HG03442 (cell line): Measurements from ENCODE around the gene GTF2B.
"Not testable (repeated sequence)": the region's sequence is repeated elsewhere in the genome, so short reads cannot be mapped to it uniquely, and the experiment has no call there.

Source experiments
- ATAC-seq: cut with Tn5 transposase; IDR thresholded peaks from one replicate; pipeline ENCODE4 v1.9.1; 2021; ENCODE audit warnings: mild to moderate bottlenecking, moderate library complexity; ENCODE audit not compliant: unreplicated experiment

The GTF2B gene

DNA sequence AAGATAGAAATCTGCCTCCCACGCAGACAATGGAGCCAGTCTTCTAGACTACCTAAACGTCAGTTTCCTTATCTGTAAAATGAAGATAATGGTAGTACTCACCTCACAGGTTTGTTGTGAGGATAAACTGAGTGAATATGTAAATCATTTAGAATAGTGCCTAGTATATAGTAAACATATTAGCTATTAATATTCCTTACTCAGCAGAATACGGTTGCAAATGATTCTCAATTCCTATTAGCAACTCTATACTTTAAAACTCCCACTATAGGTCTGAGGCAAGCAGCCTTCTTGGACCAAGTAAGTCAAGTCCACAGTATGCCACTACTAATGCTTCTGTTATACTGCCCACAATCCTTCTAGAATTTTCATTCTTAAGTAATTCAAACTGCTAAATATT, 5.4 kb downstream of the GTF2B start:
- no peak for ATAC-seq

DNA sequence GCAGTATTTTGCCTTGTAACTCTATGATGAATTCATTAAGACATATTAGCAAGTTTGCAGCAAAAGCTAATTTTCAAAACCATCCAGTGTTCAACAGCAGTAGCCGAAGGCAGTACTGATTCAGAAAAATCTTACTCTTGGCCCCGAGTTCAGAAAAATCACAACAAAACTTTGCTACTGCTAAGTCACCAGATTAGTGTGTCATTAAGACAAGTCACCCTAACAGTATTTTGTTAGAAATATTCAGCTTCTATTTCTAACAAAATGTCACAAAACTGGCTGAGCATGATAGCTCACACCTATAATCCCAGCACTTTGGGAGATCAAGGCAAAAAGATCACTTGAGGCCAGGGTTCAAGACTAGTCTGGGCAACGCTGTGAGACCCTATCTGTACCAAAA, 8.2 kb downstream of the GTF2B start:
- ATAC-seq, result no peak

DNA sequence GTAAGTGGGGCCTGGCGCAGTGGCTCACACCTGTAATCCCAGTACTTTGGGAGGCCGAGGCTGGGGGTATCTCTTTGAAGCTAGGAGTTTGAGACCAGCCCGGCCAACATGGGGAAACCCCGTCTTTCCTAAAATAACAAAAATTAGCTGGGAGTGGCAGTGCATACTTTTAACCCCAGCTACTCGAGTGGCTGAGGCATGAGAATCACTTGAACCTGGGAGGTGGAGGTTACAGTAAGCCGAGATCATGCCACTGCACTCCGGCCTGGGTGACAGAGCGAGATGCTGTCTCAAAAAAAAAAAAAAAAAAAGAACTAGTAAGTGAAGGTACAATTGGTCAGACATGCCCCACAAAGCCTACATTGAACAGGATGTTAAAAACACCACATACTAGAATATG, 10.7 kb downstream of the GTF2B start:
- ATAC-seq, result not testable (repeated sequence)

DNA sequence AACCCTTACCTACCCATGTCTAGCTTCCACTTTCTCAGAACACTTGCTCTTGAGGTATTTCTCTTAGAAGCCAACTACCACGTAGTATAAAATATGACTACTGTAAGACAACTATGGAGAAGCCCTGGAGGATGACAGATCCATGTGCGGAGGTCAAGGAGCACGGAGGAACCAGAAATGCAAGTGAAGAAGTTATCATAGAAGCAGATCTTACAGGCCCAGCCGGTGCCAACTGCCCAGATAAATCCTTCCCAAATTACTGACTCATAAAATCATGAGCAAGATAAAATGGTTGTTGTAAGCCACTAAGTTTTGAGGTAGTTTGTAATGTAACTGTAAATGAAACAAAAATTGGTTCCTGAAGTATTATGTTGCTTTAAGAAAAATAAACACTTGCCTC, 12.6 kb downstream of the GTF2B start:
- no peak for ATAC-seq

DNA sequence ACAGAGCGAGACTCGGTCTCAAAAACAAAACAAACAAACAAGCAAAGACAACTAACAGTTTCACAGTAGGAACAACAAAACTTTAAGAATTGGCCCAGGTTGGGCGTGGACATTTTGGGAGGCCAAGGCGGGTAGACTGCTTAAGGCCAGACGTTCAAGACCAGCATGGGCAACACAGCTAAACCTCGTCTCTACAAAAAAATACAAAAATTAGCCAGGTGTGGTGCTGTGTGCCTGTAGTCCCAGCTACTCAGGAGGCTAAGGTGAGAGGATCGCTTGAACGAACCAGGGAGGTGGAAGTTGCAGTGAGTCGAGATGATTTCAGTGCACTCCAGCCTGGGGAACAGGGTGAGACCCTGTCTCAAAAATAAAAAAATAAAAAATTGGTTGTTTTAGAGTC, 13.5 kb downstream of the GTF2B start:
- ATAC-seq, result no peak

DNA sequence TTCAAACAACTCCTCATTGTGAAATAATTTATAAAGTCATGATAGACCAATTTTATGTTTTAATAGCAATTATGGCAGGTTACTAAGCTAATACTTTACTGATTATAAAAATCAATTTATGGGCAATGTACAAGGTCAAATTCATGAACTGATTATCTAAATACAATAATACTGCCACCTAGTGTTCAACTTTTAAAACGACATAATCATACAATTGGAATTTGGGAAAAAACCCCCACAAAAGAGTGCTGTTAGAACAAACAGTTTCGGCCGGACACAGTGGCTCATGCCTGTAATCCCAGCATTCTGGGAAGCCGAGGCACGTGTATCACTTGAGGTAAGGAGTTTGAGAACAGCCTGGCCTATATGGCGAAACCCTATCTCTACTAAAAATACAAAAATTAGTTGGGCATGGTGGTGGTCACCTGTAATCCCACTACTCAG, 14.0 kb downstream of the GTF2B start:
- ATAC-seq, result no peak

DNA sequence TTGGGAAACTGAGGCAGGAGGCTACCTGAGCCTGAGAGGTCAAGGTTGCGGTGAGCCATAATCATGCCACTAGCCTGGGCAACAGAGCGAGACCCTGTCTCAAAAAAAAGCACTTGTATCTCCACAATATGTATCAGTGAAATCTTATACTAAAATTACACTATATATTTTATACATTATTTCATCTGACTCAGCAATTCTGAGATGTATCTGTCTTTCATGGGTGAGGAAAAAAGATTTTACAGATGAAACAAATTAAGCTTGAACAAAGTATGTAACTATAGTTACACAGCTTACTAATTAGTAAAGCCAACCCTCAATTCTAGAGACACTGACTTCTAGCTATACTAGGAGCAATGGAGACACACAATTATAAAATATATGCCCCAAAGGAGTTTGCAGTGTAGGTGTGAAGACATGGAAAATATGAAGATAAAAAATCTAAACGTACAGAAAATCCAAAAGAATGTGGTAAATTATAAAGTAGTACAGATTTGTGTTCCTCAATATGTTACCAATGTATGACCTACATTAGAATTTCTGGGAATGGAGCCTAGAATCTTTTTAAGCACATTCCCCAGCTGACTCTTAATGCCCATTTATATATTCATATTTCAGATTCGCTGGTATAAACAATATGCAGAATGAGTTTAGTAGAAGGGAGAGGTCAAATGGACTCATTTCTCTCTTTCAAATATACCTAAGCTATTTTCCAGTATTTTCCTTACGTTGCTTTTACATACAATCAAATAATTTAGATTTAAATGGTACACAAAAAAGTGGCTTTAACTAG, 14.6 kb downstream of the GTF2B start:
- ATAC-seq, result no peak

DNA sequence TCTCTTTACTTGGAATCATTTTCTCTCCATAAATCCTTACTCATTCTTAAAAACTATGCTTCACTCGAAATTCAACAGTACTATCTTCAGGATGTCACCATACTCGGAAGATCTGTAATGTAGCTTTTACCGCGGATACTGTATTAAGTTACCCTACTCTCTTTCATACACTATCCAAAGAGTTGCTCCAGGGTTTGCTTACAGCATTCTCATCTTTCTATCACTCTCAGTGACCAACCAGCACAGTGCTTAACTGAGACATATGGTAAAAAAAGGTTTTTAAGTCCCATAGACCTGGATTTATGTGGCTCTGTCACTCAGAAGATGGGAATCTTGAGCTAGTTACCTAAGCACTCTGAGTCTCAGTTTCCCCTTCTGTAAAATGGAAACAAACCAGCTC, 15.8 kb downstream of the GTF2B start:
- no peak for ATAC-seq

DNA sequence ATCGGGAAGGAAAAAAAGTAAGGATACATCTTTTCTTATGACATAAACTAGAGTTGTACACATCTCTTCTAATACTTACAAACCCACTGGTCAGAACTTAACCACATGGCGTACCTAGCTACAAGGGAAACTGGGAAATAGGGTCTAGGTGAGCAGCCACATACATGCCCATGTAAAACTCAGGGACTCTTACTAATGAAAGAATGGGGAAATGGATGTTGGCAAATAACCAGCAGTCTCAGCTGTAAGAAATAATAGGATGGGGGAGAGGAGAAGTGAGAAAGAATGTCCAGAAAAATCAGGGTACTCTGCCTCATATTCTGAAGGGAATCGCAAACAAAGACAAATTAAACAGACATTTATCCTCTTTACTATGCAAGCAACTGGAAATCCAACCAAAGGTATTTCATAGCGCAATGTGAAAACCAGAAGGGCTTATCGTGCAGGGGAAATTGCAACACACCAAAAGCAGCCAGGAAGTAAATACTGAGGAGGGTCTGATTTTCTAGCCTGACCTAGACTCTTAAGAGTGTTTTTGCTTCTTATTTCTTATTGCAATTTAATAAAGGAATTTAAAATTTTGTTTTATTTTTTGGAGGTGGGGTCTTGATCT, 17.5 kb downstream of the GTF2B start:
- no peak for ATAC-seq

DNA sequence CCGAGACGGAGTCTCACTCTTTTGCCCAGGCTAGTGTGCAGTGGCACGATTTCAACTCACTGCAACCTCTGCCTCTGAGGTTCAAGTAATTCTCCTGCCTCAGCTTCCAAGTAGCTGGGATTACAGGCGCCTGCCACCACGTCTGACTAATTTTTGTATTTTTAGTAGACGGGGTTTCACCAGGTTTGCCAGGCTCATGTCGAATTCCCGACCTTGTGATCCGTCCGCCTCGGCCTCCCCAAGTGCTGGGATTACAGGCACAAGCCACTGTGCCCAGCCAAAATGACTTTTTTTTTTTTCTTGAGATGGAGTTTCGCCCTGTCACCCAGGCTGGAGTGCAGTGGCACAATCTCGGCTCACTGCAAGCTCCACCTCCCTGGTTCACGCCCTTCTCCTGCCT, 21.7 kb downstream of the GTF2B start:
- ATAC-seq, result not testable (repeated sequence)

DNA sequence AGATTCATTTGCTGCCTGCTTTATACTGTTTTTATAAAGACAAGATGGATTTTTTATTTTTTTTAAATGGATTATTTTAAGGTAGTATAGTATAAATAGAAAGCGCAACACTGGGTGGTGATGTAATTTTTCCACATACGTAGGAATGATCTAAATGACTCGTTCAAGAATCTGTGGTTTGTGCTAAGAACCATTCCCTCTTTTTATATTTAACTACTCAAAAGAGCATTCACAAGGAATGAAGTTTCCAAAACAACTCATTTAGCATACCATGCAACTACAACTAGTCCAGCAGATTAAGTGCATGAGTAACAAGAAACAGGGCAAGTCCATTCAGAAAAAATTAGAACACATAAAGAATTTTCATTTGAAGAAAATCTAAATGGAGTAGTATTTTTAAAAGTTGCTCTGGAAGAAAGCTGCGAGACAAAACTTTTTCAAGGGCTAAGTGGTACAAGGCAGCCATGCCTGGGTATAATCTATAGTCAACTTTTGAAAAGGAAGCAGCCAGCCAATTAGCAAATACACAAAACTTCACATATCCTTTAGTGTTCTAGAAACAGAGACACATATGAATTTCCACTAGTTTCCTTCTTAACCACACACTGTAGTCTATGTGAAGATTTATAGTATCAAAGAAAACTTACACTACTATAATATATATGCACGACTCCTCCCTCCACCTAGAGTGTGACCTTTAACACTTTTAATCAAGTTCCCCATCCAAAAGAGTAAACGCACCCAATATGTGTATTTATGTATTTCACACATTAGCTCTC, 23.4 kb downstream of the GTF2B start:
- peak; percentile 47 for ATAC-seq

DNA sequence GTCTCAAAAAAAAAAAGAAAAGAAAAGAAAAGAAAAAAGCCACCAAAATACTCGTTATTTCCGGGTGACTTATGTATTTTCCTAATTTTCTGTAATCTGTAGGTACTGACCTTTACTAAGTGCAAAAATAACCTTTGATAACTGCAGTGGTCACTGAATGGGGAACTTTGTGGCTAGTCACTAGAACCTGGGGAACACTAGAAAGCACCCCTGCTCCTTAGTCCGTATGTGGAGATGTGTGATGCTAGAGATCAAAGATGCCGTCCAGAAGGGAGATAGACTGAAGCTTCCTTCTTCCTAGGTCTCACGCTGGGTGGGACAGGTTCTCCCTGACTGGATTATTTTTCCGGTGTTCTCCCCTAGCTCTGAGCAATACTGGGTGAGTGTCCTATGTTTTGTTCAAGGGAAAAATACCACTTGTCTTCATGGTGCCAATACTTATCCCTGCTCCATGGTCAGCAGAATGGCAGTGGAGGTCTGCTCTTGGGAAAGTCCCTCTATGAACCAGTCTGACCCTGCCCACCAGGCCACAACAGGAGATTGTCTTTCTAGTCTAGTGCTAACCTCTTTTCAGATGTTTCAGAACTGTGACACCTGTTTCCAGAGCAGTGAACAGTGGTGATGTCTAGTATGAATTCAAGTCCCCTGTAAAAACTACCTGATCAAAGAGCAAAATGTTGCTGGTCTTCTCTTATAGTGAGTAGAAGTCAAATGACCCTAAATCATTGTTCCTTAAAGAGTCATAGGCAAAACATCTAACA, 39.9 kb downstream of the GTF2B start:
- no peak for ATAC-seq

DNA sequence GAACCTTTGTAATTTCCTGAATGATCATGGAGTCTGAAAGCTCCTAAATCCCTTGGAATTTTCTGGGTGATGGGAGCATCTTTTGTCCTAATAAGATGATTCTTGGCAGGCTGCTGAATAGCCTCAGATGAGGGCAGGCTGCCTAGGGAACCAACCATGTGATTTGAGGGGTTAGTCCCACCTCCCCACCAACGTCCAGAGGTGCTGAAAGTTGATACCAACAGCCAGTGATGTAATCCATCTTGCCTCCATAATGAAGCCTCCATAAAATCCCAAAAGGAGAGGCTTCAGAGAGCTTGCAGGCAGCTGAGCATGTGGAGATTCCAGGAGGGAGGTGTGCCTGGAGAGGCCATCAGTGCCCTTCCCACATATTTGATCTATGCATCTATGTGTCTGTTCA, 43.7 kb downstream of the GTF2B start:
- no peak for ATAC-seq

DNA sequence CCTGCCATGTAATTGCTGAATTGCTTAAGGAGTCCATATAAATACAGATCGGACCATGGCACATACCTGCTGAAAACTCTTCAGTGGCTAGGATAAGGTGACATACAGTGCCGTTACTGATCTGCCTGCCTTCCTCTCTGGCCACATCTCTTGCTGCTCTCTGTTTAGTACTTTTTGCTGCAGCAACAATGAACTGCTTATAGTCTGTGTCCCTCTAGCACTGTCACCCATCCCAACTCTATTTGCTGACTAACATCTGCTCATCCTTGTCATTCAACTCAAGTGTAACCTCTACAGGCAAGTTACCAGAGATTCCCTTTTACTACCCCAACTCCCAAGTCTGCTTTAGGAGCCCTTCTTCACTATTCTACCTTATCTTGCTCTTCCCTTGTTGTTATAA, 65.6 kb downstream of the GTF2B start:
- no peak for ATAC-seq

DNA sequence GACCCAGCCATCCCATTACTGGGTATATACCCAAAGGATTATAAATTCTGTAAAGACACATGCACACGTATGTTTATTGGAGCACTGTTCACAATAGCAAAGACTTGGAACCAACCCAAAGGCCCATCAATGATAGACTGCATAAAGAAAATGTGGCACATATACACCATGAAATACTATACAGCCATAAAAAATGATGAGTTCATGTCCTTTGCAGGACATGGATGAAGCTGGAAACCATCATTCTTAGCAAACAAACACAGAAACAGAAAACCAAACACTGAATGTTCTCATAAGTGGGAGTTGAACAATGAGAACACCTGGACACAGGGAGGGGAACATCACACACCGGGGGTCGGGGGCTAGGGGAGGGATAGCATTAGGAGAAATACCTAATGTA, 71.7 kb downstream of the GTF2B start:
- ATAC-seq, result not testable (repeated sequence)

DNA sequence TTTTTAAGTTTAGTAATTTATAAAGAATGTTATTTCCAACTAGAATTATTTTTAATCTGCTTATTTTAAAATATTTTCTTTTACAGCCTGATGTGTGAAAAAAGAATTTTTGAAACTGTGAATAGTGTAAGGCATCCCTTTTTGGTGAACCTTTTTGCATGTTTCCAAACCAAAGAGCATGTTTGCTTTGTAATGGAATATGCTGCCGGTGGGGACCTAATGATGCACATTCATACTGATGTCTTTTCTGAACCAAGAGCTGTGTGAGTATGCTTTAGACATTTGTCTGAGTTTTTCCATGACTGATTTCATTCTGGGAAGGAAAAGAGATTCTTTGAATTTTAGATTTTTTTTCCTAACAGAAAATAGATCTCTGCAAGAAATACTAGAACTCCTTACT, 77.9 kb downstream of the GTF2B start:
- no peak for ATAC-seq

DNA sequence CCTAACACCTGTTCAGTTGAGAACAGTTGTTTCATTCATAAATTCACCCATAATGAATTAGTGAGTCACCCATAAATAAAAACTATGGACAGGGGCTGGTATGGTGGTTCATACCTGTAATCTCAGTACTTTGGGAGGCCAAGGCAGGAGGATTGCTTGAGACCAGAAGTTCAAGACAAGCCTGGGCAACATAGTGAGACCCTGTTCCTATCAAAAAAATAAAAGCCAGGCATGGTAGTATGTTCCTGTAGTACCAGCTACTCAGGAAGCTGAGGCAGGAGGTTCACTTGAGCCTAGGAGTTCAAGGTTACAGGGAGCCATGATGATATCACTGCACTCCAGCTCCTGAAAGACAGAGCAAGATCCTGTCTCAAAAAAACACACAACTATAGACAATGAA, 79.0 kb downstream of the GTF2B start:
- no peak for ATAC-seq

DNA sequence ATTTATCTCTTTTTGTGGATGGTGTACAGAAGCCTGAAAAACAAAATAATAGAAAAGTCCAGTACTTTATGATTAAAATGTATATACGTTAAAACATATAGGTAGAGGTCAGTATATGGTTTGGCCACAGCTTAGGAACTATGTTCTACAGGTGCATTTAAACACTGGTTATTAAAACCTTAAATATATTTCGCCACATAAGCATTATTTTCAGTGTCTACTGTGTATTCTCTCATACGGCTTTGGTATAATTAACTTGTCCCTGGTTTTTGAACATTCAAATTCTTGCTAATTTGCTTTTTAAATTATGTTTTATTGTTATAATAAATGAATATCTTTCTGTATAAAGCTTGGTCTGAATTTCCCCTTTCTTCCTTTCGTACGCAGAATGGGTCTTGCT, 87.9 kb downstream of the GTF2B start:
- no peak for ATAC-seq

DNA sequence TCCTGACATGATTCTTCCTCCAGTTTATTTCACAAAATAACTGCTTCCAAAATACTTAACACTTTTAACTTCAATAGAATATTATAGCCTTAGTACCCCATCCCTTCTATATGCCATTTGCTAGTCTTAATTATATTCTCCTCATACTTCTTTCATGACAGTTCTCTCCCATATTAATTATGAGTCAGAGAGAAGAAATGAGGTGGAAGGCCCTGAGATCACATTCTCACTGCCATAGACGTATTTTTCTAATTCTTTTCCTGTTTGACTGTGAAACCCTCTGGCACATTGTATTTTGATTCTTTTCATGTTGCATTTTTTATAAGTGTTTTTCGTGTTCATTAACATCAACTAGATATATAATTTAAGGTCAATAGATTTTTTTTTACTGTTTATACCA, 88.4 kb downstream of the GTF2B start:
- ATAC-seq, result no peak
